Naive thymus-derived CD4-positive, alpha-beta T cell (primary cell): ENCODE measurements around the gene GNPTAB. TPM values are rescaled to one million over a fixed set of nuclear protein-coding genes. Genes with fewer than 3 reads are reported as not detected.
"Not testable (repeated sequence)": the region's sequence is repeated elsewhere in the genome, so short reads cannot be mapped to it uniquely, and the experiment has no call there.

ENCODE experiments used
- ATAC-seq: fragments of 150-1000 bp; cut with Tn5 transposase; 2 replicates; pipeline ENCODE4 v1.10.0; 2021; ENCODE audit warnings: mild to moderate bottlenecking, moderate library complexity
- CTCF ChIA-PET: fragments of 350-600 bp; sonication (Branson Sonifier 250); formaldehyde crosslinking; loops from one replicate; lab custom pipeline; 2021; ENCODE audit warnings: antibody characterized with exemption; lab: Charles Lee
- POLR2A ChIA-PET: fragments of 350-600 bp; sonication (Branson Sonifier 250); formaldehyde crosslinking; loops from one replicate; lab custom pipeline; 2021; ENCODE audit warnings: antibody characterized with exemption, inconsistent platforms; lab: Charles Lee
- DNase-seq, 9 donors: peaks; one replicate each; pipeline versions ENCODE4 v3.0.0 to v3.0.0-alpha.2; 2020 to 2022; ENCODE audit warnings: mixed read lengths in 1 of 9
- H3K27ac ChIP-seq: one replicate; pipeline ENCODE4 v1.7.0; 2013; ENCODE audit warnings: mild to moderate bottlenecking, low read depth, low read length, moderate library complexity
- H3K27me3 ChIP-seq, 2 donors: one replicate each; pipeline ENCODE4 v1.7.0; 2013; ENCODE audit warnings: low read length in 2 of 2, mild to moderate bottlenecking in 2 of 2, moderate library complexity in 2 of 2; ENCODE audit not compliant: control insufficient read depth in 2 of 2, insufficient read depth in 2 of 2
- H3K36me3 ChIP-seq, 3 experiments: 1 replicate in 2 of 3; 2 replicates in 1 of 3; pipeline ENCODE4 v1.7.0; 2013; ENCODE audit warnings: low read length in 3 of 3, mild to moderate bottlenecking in 3 of 3, moderate library complexity in 1 of 3; ENCODE audit not compliant: insufficient read depth in 3 of 3, control insufficient read depth in 2 of 3
- H3K4me1 ChIP-seq, 2 donors: one replicate each; pipeline ENCODE4 v1.7.0; 2013; ENCODE audit warnings: low read length in 2 of 2, mild to moderate bottlenecking in 2 of 2, moderate library complexity in 1 of 2; ENCODE audit not compliant: control insufficient read depth in 2 of 2, insufficient read depth in 2 of 2
- H3K4me3 ChIP-seq: 2 replicates; pipeline ENCODE4 v1.7.0; 2013; ENCODE audit warnings: mild to moderate bottlenecking, low read length
- H3K9me3 ChIP-seq, 3 experiments: 1 replicate in 2 of 3; 2 replicates in 1 of 3; pipeline ENCODE4 v1.7.0; 2013; ENCODE audit warnings: low read length in 3 of 3; ENCODE audit not compliant: control insufficient read depth in 2 of 3
- H3K27ac Mint-ChIP-seq, 9 donors: one replicate each; pipeline ENCODE4 v1.8.0; 2020 to 2022; ENCODE audit warnings: mixed read lengths in 9 of 9, mild to moderate bottlenecking in 8 of 9, moderate library complexity in 5 of 9, inconsistent platforms in 2 of 9
- H3K27me3 Mint-ChIP-seq, 5 donors: one replicate each; pipeline ENCODE4 v1.8.0; 2021 to 2022; ENCODE audit warnings: mixed read lengths in 5 of 5, mild to moderate bottlenecking in 1 of 5
- H3K36me3 Mint-ChIP-seq, 5 donors: one replicate each; pipeline ENCODE4 v1.8.0; 2020 to 2022; ENCODE audit warnings: mixed read lengths in 5 of 5, mild to moderate bottlenecking in 3 of 5, inconsistent platforms in 1 of 5
- H3K4me1 Mint-ChIP-seq, 7 donors: one replicate each; pipeline ENCODE4 v1.8.0; 2020 to 2022; ENCODE audit warnings: mixed read lengths in 7 of 7, mild to moderate bottlenecking in 3 of 7, inconsistent platforms in 1 of 7
- H3K4me3 Mint-ChIP-seq, 10 donors: one replicate each; pipeline ENCODE4 v1.8.0; 2020 to 2022; ENCODE audit warnings: mild to moderate bottlenecking in 10 of 10, mixed read lengths in 10 of 10, moderate library complexity in 6 of 10, inconsistent platforms in 2 of 10
- H3K9me3 Mint-ChIP-seq, 11 donors: one replicate each; pipeline ENCODE4 v1.8.0; 2020 to 2022; ENCODE audit warnings: mixed read lengths in 11 of 11, mild to moderate bottlenecking in 4 of 11, inconsistent platforms in 1 of 11, moderate library complexity in 1 of 11
- intact Hi-C, 2 donors: fragments of 100-400 bp; cut with micrococcal nuclease; formaldehyde crosslinking; loops; one replicate each; pipeline ENCODE4 v1.15.1; 2023
- polyA plus RNA-seq, 2 donors: library from polyadenylated mRNA; unstranded; fragments of 300-500 nt; fragmentation: Illumina TruSeq; gene quantifications; one replicate each; pipeline ENCODE4 v1.2.3, GENCODE V29; 2021
- total RNA-seq, 6 experiments: library from RNA in 5 of 6; stranded (reverse) in 5 of 6; gene quantifications; 1 replicate in 5 of 6; 2 replicates in 1 of 6; pipeline ENCODE4 v1.2.3 and lab custom pipeline; 2021 to 2026

Gene GNPTAB
- total and polyA plus RNA-seq, 7 experiments from 2014 or later, result 28.2 to 85.1 (median 44.4) TPM

DNA sequence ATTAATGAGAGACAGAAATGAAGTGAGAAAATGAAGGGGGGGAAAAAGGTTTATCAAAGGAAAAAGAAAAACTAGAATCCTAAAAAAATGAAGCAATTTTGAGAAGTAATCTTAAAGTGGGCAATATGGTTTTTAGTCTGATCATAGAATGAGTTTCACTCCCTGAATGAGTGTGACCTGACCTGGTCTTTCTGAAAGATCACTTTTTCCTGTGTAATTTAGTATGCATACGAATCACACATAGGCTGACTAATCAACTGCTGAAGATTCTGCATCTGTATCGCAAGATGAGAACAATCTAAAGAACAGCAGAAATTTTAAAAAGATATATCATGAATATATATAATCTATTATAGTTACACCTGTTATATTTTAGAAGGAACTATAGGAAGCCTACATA is 11.3 kb downstream of the GNPTAB start:
- H3K4me3 ChIP-seq, result no peak overlapping the region
- no peak overlapping the region for H3K27ac ChIP-seq
- CTCF ChIA-PET, result interaction anchor here (0.6 to 0.9 kb wide), 2 partner anchors 12 to 69 kb away, joined by 3 to 4 read pairs; no protein-coding TSS in a partner anchor
- intact Hi-C loops, result no loop called here
- peaks cover 5 to 39% (median 26%) of the 10 kb centered on the region in 5 donors for H3K36me3 Mint-ChIP-seq
- no peaks in the 10 kb centered on the region for H3K9me3 ChIP-seq
- peaks cover 4 to 22% of the 10 kb centered on the region in 2 donors for H3K4me1 ChIP-seq
- POLR2A ChIA-PET, result no interaction called here
- no peaks in the 10 kb centered on the region for H3K36me3 ChIP-seq
- H3K9me3 Mint-ChIP-seq, result peaks cover 0 to 12% (median 0%) of the 10 kb centered on the region in 11 donors
- no peaks in the 10 kb centered on the region for H3K27me3 ChIP-seq
- ATAC-seq, result no peak
- peak overlapping the region in 2 of 9 donors; percentile 1 to 80 for H3K27ac Mint-ChIP-seq
- peaks cover 35 to 70% (median 53%) of the 10 kb centered on the region in 7 donors for H3K4me1 Mint-ChIP-seq
- no peak for DNase-seq
- peak overlapping the region in 1 of 10 donors; percentile 22 for H3K4me3 Mint-ChIP-seq
- H3K27me3 Mint-ChIP-seq, result no peaks in the 10 kb centered on the region

DNA sequence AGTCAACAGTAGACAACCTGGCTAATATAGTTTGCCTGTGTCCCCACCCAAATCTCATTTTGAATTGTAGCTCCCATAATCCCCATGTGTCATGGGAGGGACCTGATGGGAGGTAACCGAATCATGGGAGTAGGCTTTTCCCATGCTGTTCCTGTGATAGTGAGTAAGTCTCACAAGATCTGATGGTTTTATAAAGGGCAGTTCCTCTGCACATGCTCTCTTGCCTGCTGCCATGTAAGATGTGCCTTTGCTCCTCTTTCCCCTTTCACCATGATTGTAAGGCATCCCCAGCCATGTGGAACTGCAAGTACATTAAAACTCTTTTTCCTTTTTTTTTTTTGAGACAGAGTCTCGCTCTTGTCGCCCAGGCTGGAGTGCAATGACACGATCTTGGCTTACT is 12.1 kb downstream of the GNPTAB start:
- POLR2A ChIA-PET, H3K4me3 ChIP-seq, H3K27ac ChIP-seq, ATAC-seq, H3K9me3 ChIP-seq, H3K36me3 ChIP-seq, H3K27ac Mint-ChIP-seq, H3K27me3 Mint-ChIP-seq, H3K27me3 ChIP-seq, DNase-seq, H3K4me3 Mint-ChIP-seq, intact Hi-C loops: not testable (repeated sequence)
- peaks cover 4 to 21% of the 10 kb centered on the region in 2 donors for H3K4me1 ChIP-seq
- H3K9me3 Mint-ChIP-seq, result peaks cover 0 to 12% (median 0%) of the 10 kb centered on the region in 11 donors
- H3K4me1 Mint-ChIP-seq, result peaks cover 32 to 64% (median 47%) of the 10 kb centered on the region in 7 donors
- H3K36me3 Mint-ChIP-seq, result peaks cover 5 to 39% (median 26%) of the 10 kb centered on the region in 5 donors
- CTCF ChIA-PET, result interaction anchor here (0.6 to 1.2 kb wide), 3 partner anchors 21 to 69 kb away, joined by 3 to 4 read pairs (median 3); no protein-coding TSS in a partner anchor

DNA sequence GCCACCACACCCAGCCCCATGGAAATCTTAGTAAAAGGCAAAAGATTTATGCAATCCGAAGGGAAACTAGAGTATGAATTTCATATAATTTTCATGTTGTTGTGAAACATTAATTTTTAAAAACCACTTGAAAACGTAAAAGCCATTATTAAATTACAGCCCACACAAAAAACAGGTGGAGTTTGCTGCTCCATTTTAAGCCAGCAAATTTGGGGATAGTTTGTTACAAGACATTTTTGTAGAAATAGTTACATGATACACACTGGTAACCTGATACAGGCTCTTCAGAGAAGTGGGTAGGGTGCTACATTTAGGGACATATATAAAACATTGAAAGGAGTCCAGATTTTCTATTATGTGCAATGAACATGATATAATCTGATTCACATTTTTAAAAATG is 17.6 kb downstream of the GNPTAB start:
- Histone ChIP-seq H3K27me3 (no peaks in the 10 kb centered on the region), H3K9me3 (no peaks in the 10 kb centered on the region), H3K4me1 (no peaks in the 10 kb centered on the region), H3K4me3 (no peak overlapping the region), H3K27ac (no peak overlapping the region), H3K36me3 (no peaks in the 10 kb centered on the region)
- no peak for ATAC-seq
- DNase-seq, result no peak
- H3K27me3 Mint-ChIP-seq, result no peaks in the 10 kb centered on the region
- H3K9me3 Mint-ChIP-seq, result peaks cover 0 to 11% (median 0%) of the 10 kb centered on the region in 11 donors
- POLR2A ChIA-PET, result no interaction called here
- CTCF ChIA-PET, result interaction anchor here (1.0 kb wide), 1 partner anchor 25 kb away, joined by 3 read pairs; no protein-coding TSS in a partner anchor
- H3K36me3 Mint-ChIP-seq, result peaks cover 5 to 31% (median 18%) of the 10 kb centered on the region in 5 donors
- no peak overlapping the region for H3K27ac Mint-ChIP-seq
- H3K4me1 Mint-ChIP-seq, result peaks cover 24 to 59% (median 36%) of the 10 kb centered on the region in 7 donors
- no peak overlapping the region for H3K4me3 Mint-ChIP-seq
- intact Hi-C loops, result no loop called here

DNA sequence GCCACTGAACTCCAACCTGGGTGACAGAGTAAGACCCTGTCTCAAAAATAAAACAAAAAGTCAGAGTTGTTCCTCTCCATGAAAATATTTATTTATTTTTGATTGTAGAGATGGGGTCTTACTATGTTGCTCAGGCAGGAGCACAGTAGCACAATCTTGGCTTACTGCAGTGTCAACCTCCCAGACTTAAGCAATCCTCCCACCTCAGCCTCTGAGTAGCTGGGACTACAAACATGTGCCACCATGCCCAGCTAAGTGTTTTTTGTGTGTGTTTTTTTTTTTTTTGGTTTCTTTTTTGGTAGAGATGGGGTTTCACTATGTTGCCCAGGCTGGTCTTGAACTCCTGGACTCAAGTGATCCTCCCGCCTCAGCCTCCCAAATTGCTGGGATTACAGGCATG is 18.0 kb downstream of the GNPTAB start:
- H3K27ac Mint-ChIP-seq, H3K27me3 Mint-ChIP-seq, H3K4me3 ChIP-seq, intact Hi-C loops, POLR2A ChIA-PET, ATAC-seq, H3K27me3 ChIP-seq, DNase-seq, H3K27ac ChIP-seq, H3K9me3 Mint-ChIP-seq, H3K4me1 ChIP-seq, H3K4me3 Mint-ChIP-seq, CTCF ChIA-PET, H3K9me3 ChIP-seq, H3K36me3 ChIP-seq: not testable (repeated sequence)
- Mint-ChIP-seq H3K4me1 (peaks cover 24 to 59% (median 36%) of the 10 kb centered on the region in 7 donors), H3K36me3 (peaks cover under 1 to 31% (median 18%) of the 10 kb centered on the region in 5 donors)

DNA sequence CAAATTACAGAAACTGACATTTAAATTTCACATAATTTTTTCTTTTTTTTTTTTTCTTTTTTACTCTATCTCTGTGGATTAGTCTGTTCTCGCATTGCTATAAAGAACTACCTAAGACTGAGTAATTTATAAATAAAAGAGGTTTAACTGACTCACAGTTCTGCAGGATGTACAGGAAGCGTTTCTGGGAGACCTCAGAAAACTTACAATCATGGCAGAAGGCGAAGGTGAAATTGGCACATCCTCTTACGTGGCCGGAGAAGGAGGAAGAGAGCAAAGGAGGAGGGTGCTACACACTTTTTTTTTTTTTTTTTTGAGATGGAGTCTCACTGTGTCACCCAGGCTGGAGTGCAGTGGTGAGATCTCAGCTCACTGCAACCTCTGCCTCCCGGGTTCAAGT is 19.4 kb downstream of the GNPTAB start:
- H3K27ac Mint-ChIP-seq, result peak overlapping the region in 2 of 9 donors; percentile 58 to 67
- peak overlapping the region in 1 of 10 donors; percentile 63 for H3K4me3 Mint-ChIP-seq
- H3K9me3 Mint-ChIP-seq, H3K9me3 ChIP-seq, intact Hi-C loops, ATAC-seq, H3K4me3 ChIP-seq, DNase-seq, H3K27me3 Mint-ChIP-seq, POLR2A ChIA-PET, H3K27ac ChIP-seq, H3K4me1 ChIP-seq, H3K27me3 ChIP-seq, H3K36me3 ChIP-seq, CTCF ChIA-PET: not testable (repeated sequence)
- H3K4me1 Mint-ChIP-seq, result peaks cover 26 to 64% (median 41%) of the 10 kb centered on the region in 7 donors
- peaks cover 0 to 32% (median 18%) of the 10 kb centered on the region in 5 donors for H3K36me3 Mint-ChIP-seq

DNA sequence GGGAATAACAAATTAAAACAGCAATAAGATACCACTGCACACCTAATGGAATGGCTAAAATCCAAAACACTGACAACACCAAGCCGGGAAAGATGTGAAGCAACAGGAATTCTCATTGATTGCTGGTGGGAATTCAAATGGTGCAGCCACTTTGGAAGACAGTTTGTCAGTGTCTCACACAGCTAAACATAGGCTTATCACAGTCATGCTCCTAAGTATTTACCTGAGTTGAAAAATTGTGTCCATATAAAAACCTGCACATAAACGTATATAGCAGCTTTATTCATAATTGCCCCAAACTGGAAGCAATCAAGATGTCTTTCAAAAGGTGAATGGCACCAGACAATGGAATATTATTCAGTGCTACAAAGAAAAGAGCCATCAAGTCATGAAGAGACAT is 21.6 kb downstream of the GNPTAB start:
- no peaks in the 10 kb centered on the region for H3K4me1 ChIP-seq
- peaks cover 0 to 26% (median 11%) of the 10 kb centered on the region in 5 donors for H3K36me3 Mint-ChIP-seq
- H3K4me3 ChIP-seq, result no peak overlapping the region
- H3K36me3 ChIP-seq, result no peaks in the 10 kb centered on the region
- no peak overlapping the region for H3K27ac Mint-ChIP-seq
- no peaks in the 10 kb centered on the region for H3K27me3 ChIP-seq
- intact Hi-C loops, result loop anchor here in 1 of 2 donors (2.0 kb wide), 1 partner anchor 16 kb away; no protein-coding TSS in a partner anchor
- ChIA-PET CTCF (no interaction called here), POLR2A (no interaction called here)
- H3K27me3 Mint-ChIP-seq, result no peaks in the 10 kb centered on the region
- no peak for DNase-seq
- H3K9me3 ChIP-seq, result no peaks in the 10 kb centered on the region
- peaks cover 0 to 2% (median 0%) of the 10 kb centered on the region in 11 donors for H3K9me3 Mint-ChIP-seq
- H3K27ac ChIP-seq, result no peak overlapping the region
- no peak overlapping the region for H3K4me3 Mint-ChIP-seq
- no peak for ATAC-seq
- peaks cover 19 to 64% (median 46%) of the 10 kb centered on the region in 7 donors for H3K4me1 Mint-ChIP-seq

DNA sequence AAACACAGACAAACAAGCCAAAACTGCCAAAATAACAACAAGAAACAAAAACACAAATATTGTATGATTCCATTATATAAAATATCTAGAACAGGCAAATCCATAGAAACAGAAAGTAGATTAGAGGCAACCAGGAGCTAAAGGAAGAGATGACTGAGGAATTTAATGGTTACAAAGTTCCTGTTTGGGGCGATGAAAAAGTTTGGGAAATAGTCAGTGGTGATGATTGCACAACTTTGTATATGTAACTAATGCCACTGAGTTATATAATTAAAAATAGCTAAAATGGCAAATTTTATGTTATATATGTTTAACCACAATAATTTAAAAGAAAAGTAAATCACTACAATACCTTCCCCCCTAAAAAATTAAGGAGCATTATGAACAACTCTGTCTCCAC is 24.5 kb downstream of the GNPTAB start:
- peaks cover 23 to 71% (median 53%) of the 10 kb centered on the region in 7 donors for H3K4me1 Mint-ChIP-seq
- H3K9me3 ChIP-seq, result no peaks in the 10 kb centered on the region
- H3K27ac Mint-ChIP-seq, result peak overlapping the region in 1 of 9 donors; percentile 31
- ChIA-PET POLR2A (no interaction called here), CTCF (interaction anchor here (0.6 kb wide), 1 partner anchor 147 kb away, joined by 3 read pairs; no protein-coding TSS in a partner anchor)
- DNase-seq (no peak), ATAC-seq (no peak)
- no peaks in the 10 kb centered on the region for H3K4me1 ChIP-seq
- no peak overlapping the region for H3K4me3 Mint-ChIP-seq
- peaks cover 0 to 23% (median 8%) of the 10 kb centered on the region in 5 donors for H3K36me3 Mint-ChIP-seq
- H3K9me3 Mint-ChIP-seq, result no peaks in the 10 kb centered on the region
- no peak overlapping the region for H3K4me3 ChIP-seq
- H3K36me3 ChIP-seq, result no peaks in the 10 kb centered on the region
- no peak overlapping the region for H3K27ac ChIP-seq
- no peaks in the 10 kb centered on the region for H3K27me3 Mint-ChIP-seq
- no peaks in the 10 kb centered on the region for H3K27me3 ChIP-seq
- intact Hi-C loops, result no loop called here
